Activated CD8-positive, alpha-beta T cell treated with anti-CD3 and anti-CD28 coated beads for 36 hours (primary cell): ENCODE results near the gene OPCML. TPM values are rescaled to one million over a fixed set of nuclear protein-coding genes. Genes with fewer than 3 reads are reported as not detected.

Experiments used
- ATAC-seq: fragments of 200-7000 bp; cut with Tn5 transposase; one replicate; pipeline ENCODE4 v1.10.0; 2021; ENCODE audit warnings: mild to moderate bottlenecking, moderate library complexity
- CTCF ChIA-PET: fragments of 350-600 bp; sonication (Branson Sonifier 250); formaldehyde crosslinking; loops from one replicate; lab custom pipeline; 2021; ENCODE audit warnings: antibody characterized with exemption; lab: Charles Lee
- POLR2A ChIA-PET: fragments of 350-600 bp; sonication (Branson Sonifier 250); formaldehyde crosslinking; loops from one replicate; lab custom pipeline; 2021; ENCODE audit warnings: antibody characterized with exemption; lab: Charles Lee
- DNase-seq: peaks from one replicate; pipeline ENCODE4 v3.0.0-alpha.2; 2020
- H3K27ac Mint-ChIP-seq: one replicate; pipeline ENCODE4 v1.8.0; 2021; ENCODE audit warnings: mild to moderate bottlenecking, mixed read lengths
- H3K27me3 Mint-ChIP-seq: one replicate; pipeline ENCODE4 v1.8.0; 2021; ENCODE audit warnings: mixed read lengths
- H3K36me3 Mint-ChIP-seq: one replicate; pipeline ENCODE4 v1.8.0; 2021; ENCODE audit warnings: low read depth, mixed read lengths
- H3K4me1 Mint-ChIP-seq: one replicate; pipeline ENCODE4 v1.8.0; 2021; ENCODE audit warnings: low read depth, mixed read lengths
- H3K4me3 Mint-ChIP-seq: one replicate; pipeline ENCODE4 v1.8.0; 2021; ENCODE audit warnings: mild to moderate bottlenecking, moderate library complexity, mixed read lengths
- H3K9me3 Mint-ChIP-seq: one replicate; pipeline ENCODE4 v1.8.0; 2021; ENCODE audit warnings: mixed read lengths
- CTCF ChIP-seq: fragments of 200-600 bp; IDR thresholded peaks from one replicate; pipeline ENCODE4 v1.8.0; 2022; ENCODE audit warnings: antibody characterized with exemption, mild to moderate bottlenecking
- intact Hi-C: fragments of 100-400 bp; cut with micrococcal nuclease; formaldehyde crosslinking; loops from one replicate; pipeline ENCODE4 v1.10.0; 2022
- total RNA-seq, 2 experiments: library from RNA; stranded (reverse); gene quantifications; one replicate each; pipeline ENCODE4 v1.2.3, GENCODE V29; 2021

Gene OPCML
- total RNA-seq, 2 experiments from 2014 or later: not detected

GRCh38 chr11:133500936-133501335, 31.4 kb downstream of the OPCML start:
- Mint-ChIP-seq H3K4me3 (no peak overlapping the region), H3K4me1 (no peaks in the 10 kb centered on the region), H3K9me3 (no peaks in the 10 kb centered on the region), H3K27me3 (no peaks in the 10 kb centered on the region), H3K36me3 (no peaks in the 10 kb centered on the region), H3K27ac (no peak overlapping the region)
- ATAC-seq (no peak), DNase-seq (no peak)
- intact Hi-C loops: no loop called here
- ChIA-PET CTCF (no interaction called here), POLR2A (no interaction called here)
- no peak for TF ChIP-seq CTCF

- H3K4me1 Mint-ChIP-seq: no peaks in the 10 kb centered on the region
- H3K9me3 Mint-ChIP-seq: peaks cover 3% of the 10 kb centered on the region
- no peak for TF ChIP-seq CTCF
- POLR2A ChIA-PET: no interaction called here
- no peaks in the 10 kb centered on the region for H3K36me3 Mint-ChIP-seq
- DNase-seq: no peak
- H3K27ac Mint-ChIP-seq: no peak overlapping the region
- no peak overlapping the region for H3K4me3 Mint-ChIP-seq
- ATAC-seq: no peak
- CTCF ChIA-PET: no interaction called here
- no peaks in the 10 kb centered on the region for H3K27me3 Mint-ChIP-seq
- intact Hi-C loops: no loop called here
Observed at GRCh38 chr11:133500435-133500834, 31.9 kb downstream of the OPCML start.

GRCh38 chr11:133498969-133499368, 33.3 kb downstream of the OPCML start:
- Mint-ChIP-seq H3K36me3 (no peaks in the 10 kb centered on the region), H3K27ac (no peak overlapping the region), H3K27me3 (no peaks in the 10 kb centered on the region), H3K9me3 (peaks cover 3% of the 10 kb centered on the region), H3K4me3 (no peak overlapping the region), H3K4me1 (no peaks in the 10 kb centered on the region)
- ChIA-PET POLR2A (no interaction called here), CTCF (no interaction called here)
- no peak for TF ChIP-seq CTCF
- ATAC-seq (no peak), DNase-seq (no peak)
- intact Hi-C loops: no loop called here

GRCh38 chr11:133497477-133498140, 34.7 kb downstream of the OPCML start:
- ATAC-seq (no peak), DNase-seq (no peak)
- intact Hi-C loops: no loop called here
- ChIA-PET CTCF (no interaction called here), POLR2A (no interaction called here)
- no peak overlapping the region for H3K27ac Mint-ChIP-seq
- H3K4me3 Mint-ChIP-seq: no peak overlapping the region
- no peaks in the 10 kb centered on the region for H3K27me3 Mint-ChIP-seq
- no peaks in the 10 kb centered on the region for H3K36me3 Mint-ChIP-seq
- TF ChIP-seq CTCF: no peak
- H3K9me3 Mint-ChIP-seq: peaks cover 3% of the 10 kb centered on the region
- no peaks in the 10 kb centered on the region for H3K4me1 Mint-ChIP-seq

- no peak for TF ChIP-seq CTCF
- no peak overlapping the region for H3K4me3 Mint-ChIP-seq
- peaks cover 2% of the 10 kb centered on the region for H3K27me3 Mint-ChIP-seq
- H3K36me3 Mint-ChIP-seq: no peaks in the 10 kb centered on the region
- ATAC-seq (no peak), DNase-seq (no peak)
- H3K4me1 Mint-ChIP-seq: no peaks in the 10 kb centered on the region
- ChIA-PET CTCF (no interaction called here), POLR2A (no interaction called here)
- intact Hi-C loops: no loop called here
- H3K9me3 Mint-ChIP-seq: peaks cover 5% of the 10 kb centered on the region
- no peak overlapping the region for H3K27ac Mint-ChIP-seq
Observed at GRCh38 chr11:133492895-133493294, 39.4 kb downstream of the OPCML start.
